Stimulated activated CD4-positive, alpha-beta T cell treated with anti-CD3 and anti-CD28 coated beads, Interleukin-15, amount 100 ng/mL, for 1 hour (primary cell): ENCODE measurements around the gene UBE2G2.

Source experiments
- DNase-seq, 2 donors: peaks; one replicate each; pipeline ENCODE4 v3.0.0-alpha.2; 2020; ENCODE audit warnings: low read depth in 1 of 2, low spot score in 1 of 2

Gene UBE2G2

GRCh38 chr21:44751799-44752636 lies 49.6 kb downstream of the UBE2G2 start:
- no peak for DNase-seq

GRCh38 chr21:44751186-44751798 lies 50.3 kb downstream of the UBE2G2 start:
- DNase-seq: no peak

- no peak for DNase-seq
Observed at GRCh38 chr21:44750675-44751025, 51.0 kb downstream of the UBE2G2 start.

GRCh38 chr21:44749759-44750674 lies 51.6 kb downstream of the UBE2G2 start:
- no peak for DNase-seq

GRCh38 chr21:44749116-44749758 lies 52.4 kb downstream of the UBE2G2 start:
- DNase-seq: no peak

GRCh38 chr21:44748621-44749020 lies 53.0 kb downstream of the UBE2G2 start:
- no peak for DNase-seq

- DNase-seq: no peak
Observed at GRCh38 chr21:44742418-44743153, 59.0 kb downstream of the UBE2G2 start.

- DNase-seq: no peak
Observed at GRCh38 chr21:44741921-44742320, 59.7 kb downstream of the UBE2G2 start.

GRCh38 chr21:44740742-44741141 lies 60.9 kb downstream of the UBE2G2 start:
- DNase-seq: no peak

- DNase-seq: no peak
Observed at GRCh38 chr21:44739316-44739715, 62.3 kb downstream of the UBE2G2 start.

- DNase-seq: no peak
Observed at GRCh38 chr21:44738621-44739020, 63.0 kb downstream of the UBE2G2 start.

GRCh38 chr21:44737706-44738354 lies 63.8 kb downstream of the UBE2G2 start:
- DNase-seq: no peak

GRCh38 chr21:44736291-44737004 lies 65.2 kb downstream of the UBE2G2 start:
- DNase-seq: no peak

GRCh38 chr21:44735821-44736220 lies 65.8 kb downstream of the UBE2G2 start:
- no peak for DNase-seq

- DNase-seq: no peak
Observed at GRCh38 chr21:44734841-44735240, 66.8 kb downstream of the UBE2G2 start.

- no peak for DNase-seq
Observed at GRCh38 chr21:44734026-44734745, 67.4 kb downstream of the UBE2G2 start.

GRCh38 chr21:44732956-44733355 lies 68.7 kb downstream of the UBE2G2 start:
- DNase-seq: no peak

- no peak for DNase-seq
Observed at GRCh38 chr21:44732263-44732662, 69.4 kb downstream of the UBE2G2 start.
